ENCODE measurements around the gene PILRB.

- TF ChIP-seq EZH2 (IDR thresholded peaks at IDR 0.05; ENCODE audit: low read depth) (no peak), CTCF (conservative IDR thresholded peaks at IDR 0.05) (no peak)
Observed at GRCh38 chr7:100413346-100413745, 55.4 kb downstream of the PILRB start.
